ENCODE measurements around the gene JAZF1.

DNA sequence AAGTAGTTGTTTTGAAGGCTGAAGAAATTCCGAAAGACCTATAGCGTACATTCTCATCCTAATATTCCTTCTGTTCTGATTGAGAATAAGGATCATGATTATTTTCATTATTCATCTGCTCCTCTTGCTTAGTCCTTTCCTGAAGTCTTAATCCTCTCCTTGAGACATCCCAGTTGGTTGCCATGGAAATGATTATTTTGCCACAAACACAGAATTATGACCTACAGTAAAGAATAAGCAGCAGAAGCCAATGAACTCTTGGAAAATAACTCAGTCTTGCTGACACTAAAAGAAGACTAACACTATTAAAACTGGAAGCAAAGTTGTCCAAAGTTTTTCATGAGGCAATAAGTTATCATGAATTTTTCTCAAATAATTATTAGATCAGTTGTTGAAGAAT is 47.8 kb upstream of the JAZF1 start:
- TF ChIP-seq CTCF (IDR thresholded peaks at IDR 0.05) = no peak
- TF ChIP-seq POLR2A (IDR thresholded peaks at IDR 0.05) = no peak
